H9 (cell line): ENCODE results near the gene SMR3A. TPM values are rescaled to one million over a fixed set of nuclear protein-coding genes. Genes with fewer than 3 reads are reported as not detected.

Experiments used
- DNase-seq: peaks from one replicate; pipeline ENCODE4 v3.0.0-alpha.2; 2017
- H2AFZ ChIP-seq: one replicate; pipeline ENCODE4 v1.6.1; 2013; ENCODE audit warnings: mild to moderate bottlenecking, low read length, control low read depth, moderate library complexity
- H2AK5ac ChIP-seq: 2 replicates; pipeline ENCODE4 v1.6.1; 2013; ENCODE audit warnings: low read length, control low read depth, mixed read lengths; ENCODE audit not compliant: insufficient read length
- H2BK120ac ChIP-seq: one replicate; pipeline ENCODE4 v1.6.1; 2013; ENCODE audit warnings: low read depth, mild to moderate bottlenecking, low read length, control low read depth, inconsistent platforms; ENCODE audit not compliant: poor library complexity, severe bottlenecking
- H2BK12ac ChIP-seq: 2 replicates; pipeline ENCODE4 v1.6.1; 2013; ENCODE audit warnings: low read length, control low read depth, mixed read lengths, low read depth; ENCODE audit not compliant: insufficient read length
- H2BK15ac ChIP-seq: 2 replicates; pipeline ENCODE4 v1.6.1; 2013; ENCODE audit warnings: low read depth, low read length, control low read depth
- H2BK20ac ChIP-seq: one replicate; pipeline ENCODE4 v1.6.1; 2013; ENCODE audit warnings: low read depth, mild to moderate bottlenecking, low read length, control low read depth, inconsistent platforms; ENCODE audit not compliant: poor library complexity, severe bottlenecking
- H2BK5ac ChIP-seq: 2 replicates; pipeline ENCODE4 v1.6.1; 2013; ENCODE audit warnings: low read length, control low read depth, mixed read lengths; ENCODE audit not compliant: insufficient read length
- H3K14ac ChIP-seq: 2 replicates; pipeline ENCODE4 v1.6.1; 2013; ENCODE audit warnings: low read length, control low read depth; ENCODE audit not compliant: insufficient read depth
- H3K18ac ChIP-seq: 2 replicates; pipeline ENCODE4 v1.6.1; 2013; ENCODE audit warnings: low read depth, mild to moderate bottlenecking, mixed read lengths, low read length, control low read depth; ENCODE audit not compliant: insufficient read length
- H3K23ac ChIP-seq: 2 replicates; pipeline ENCODE4 v1.6.1; 2013; ENCODE audit warnings: low read length, control low read depth, mixed read lengths, low read depth; ENCODE audit not compliant: insufficient read length
- H3K23me2 ChIP-seq: 2 replicates; pipeline ENCODE4 v1.6.1; 2013; ENCODE audit warnings: low read depth, mild to moderate bottlenecking, mixed read lengths, low read length, control low read depth; ENCODE audit not compliant: insufficient read length, poor library complexity, severe bottlenecking
- H3K27ac ChIP-seq: 2 replicates; pipeline ENCODE4 v1.5.1; 2013; ENCODE audit warnings: low read length, control low read depth, mixed read lengths, low read depth; ENCODE audit not compliant: insufficient read length
- H3K27me3 ChIP-seq: 2 replicates; pipeline ENCODE4 v1.6.1; 2013; ENCODE audit warnings: low read length, control low read depth, inconsistent platforms; ENCODE audit not compliant: insufficient read depth
- H3K4ac ChIP-seq: 2 replicates; pipeline ENCODE4 v1.6.1; 2013; ENCODE audit warnings: low read depth, mild to moderate bottlenecking, control low read depth, inconsistent platforms, low read length, moderate library complexity
- H3K4me1 ChIP-seq: 2 replicates; pipeline ENCODE4 v1.6.1; 2013; ENCODE audit warnings: low read length, control low read depth, inconsistent platforms; ENCODE audit not compliant: insufficient read depth
- H3K4me2 ChIP-seq: 2 replicates; pipeline ENCODE4 v1.6.1; 2013; ENCODE audit warnings: low read length, control low read depth, mixed read lengths; ENCODE audit not compliant: insufficient read length, insufficient read depth
- H3K56ac ChIP-seq: 2 replicates; pipeline ENCODE4 v1.6.1; 2013; ENCODE audit warnings: low read depth, mild to moderate bottlenecking, mixed read lengths, low read length, control low read depth; ENCODE audit not compliant: insufficient read length
- H3K79me1 ChIP-seq: 2 replicates; pipeline ENCODE4 v1.6.1; 2013; ENCODE audit warnings: low read depth, mild to moderate bottlenecking, moderate library complexity, low read length, control low read depth, inconsistent platforms; ENCODE audit not compliant: insufficient read depth, poor library complexity, severe bottlenecking
- H3K79me2 ChIP-seq: 2 replicates; pipeline ENCODE4 v1.6.1; 2013; ENCODE audit warnings: low read length, control low read depth, inconsistent platforms; ENCODE audit not compliant: insufficient read depth
- H3K9ac ChIP-seq: 2 replicates; pipeline ENCODE4 v1.6.1; 2013; ENCODE audit warnings: low read length, control low read depth, mixed read lengths; ENCODE audit not compliant: insufficient read length; ENCODE audit errors: extremely low read depth
- H3K9me3 ChIP-seq: one replicate; pipeline ENCODE4 v1.6.1; 2013; ENCODE audit warnings: low read depth, low read length, inconsistent platforms; ENCODE audit not compliant: control insufficient read depth
- H3T11ph ChIP-seq: one replicate; pipeline ENCODE4 v1.6.1; 2013; ENCODE audit warnings: mild to moderate bottlenecking, low read length, control low read depth, inconsistent platforms
- H4K20me1 ChIP-seq: one replicate; pipeline ENCODE4 v1.6.1; 2013; ENCODE audit not compliant: control insufficient read depth, insufficient read length, insufficient read depth
- H4K5ac ChIP-seq: 2 replicates; pipeline ENCODE4 v1.6.1; 2013; ENCODE audit warnings: low read depth, mild to moderate bottlenecking, mixed read lengths, low read length, control low read depth; ENCODE audit not compliant: insufficient read length
- H4K8ac ChIP-seq: replicated peaks from 2 replicates; pipeline ENCODE4 v1.6.1; 2013; ENCODE audit warnings: low read length, control low read depth, mixed read lengths, low read depth; ENCODE audit not compliant: insufficient read length
- H4K91ac ChIP-seq: 2 replicates; pipeline ENCODE4 v1.6.1; 2013; ENCODE audit warnings: low read depth, mild to moderate bottlenecking, moderate library complexity, mixed read lengths, low read length, control low read depth; ENCODE audit not compliant: insufficient read length
- H3K27ac Mint-ChIP-seq, 3 experiments: 2 replicates in 2 of 3; 3 replicates in 1 of 3; pipeline ENCODE4 v1.8.0; 2020 to 2021; ENCODE audit warnings: mixed read lengths in 3 of 3, mild to moderate bottlenecking in 1 of 3, moderate library complexity in 1 of 3
- H3K27me3 Mint-ChIP-seq: 2 replicates; pipeline ENCODE4 v1.8.0; 2021; ENCODE audit warnings: low read depth, mild to moderate bottlenecking, moderate library complexity, mixed read lengths
- H3K36me3 Mint-ChIP-seq, 3 experiments: 2 replicates in 2 of 3; 3 replicates in 1 of 3; pipeline ENCODE4 v1.8.0; 2020 to 2021; ENCODE audit warnings: low read depth in 3 of 3, mixed read lengths in 3 of 3; ENCODE audit not compliant: insufficient read depth in 1 of 3
- H3K4me1 Mint-ChIP-seq, 2 experiments: 2 replicates each; pipeline ENCODE4 v1.8.0; 2020; ENCODE audit warnings: mixed read lengths in 2 of 2
- H3K4me3 Mint-ChIP-seq, 2 experiments: 2 replicates in 1 of 2; 3 replicates in 1 of 2; pipeline ENCODE4 v1.8.0; 2020 to 2021; ENCODE audit warnings: mild to moderate bottlenecking in 2 of 2, mixed read lengths in 2 of 2, moderate library complexity in 1 of 2
- H3K9me3 Mint-ChIP-seq, 2 experiments: 2 replicates in 1 of 2; 3 replicates in 1 of 2; pipeline ENCODE4 v1.8.0; 2020; ENCODE audit warnings: mild to moderate bottlenecking in 2 of 2, mixed read lengths in 2 of 2, moderate library complexity in 1 of 2
- CTCF ChIP-seq: fragments of 200-600 bp; sonication (generic); conservative IDR thresholded peaks from 3 replicates; pipeline ENCODE4 v1.8.0; 2021; ENCODE audit warnings: antibody characterized with exemption, mild to moderate bottlenecking
- WGBS: extraction: QIAGEN DNeasy Blood & Tissue Kit; methylation state at CpG from one replicate; pipeline ENCODE4 v1.1.7; 2013; ENCODE audit warnings: missing lambda C conversion rate, low lambda C conversion rate, mixed read lengths; ENCODE audit not compliant: insufficient read length; ENCODE audit errors: extremely low coverage; 5-methylcytosine and 5-hydroxymethylcytosine counted together
- total RNA-seq: library from RNA; stranded (reverse); gene quantifications from 2 replicates; pipeline ENCODE4 v1.2.1, GENCODE V29; 2021

SMR3A gene
- total RNA-seq, 1 experiment from 2014 or later = not detected

GRCh38 chr4:70334681-70335080 lies 25.9 kb upstream of the SMR3A start, which contains the start of gene CABS1:
TSS of gene CABS1 (plus strand) at chr4:70334981. CDS start at chr4:70335040, 59 bp downstream.
- H3K27me3 Mint-ChIP-seq = no peaks in the 10 kb centered on the region
- Histone ChIP-seq H2BK120ac (no peak within 1 kb of the TSS), H3K27me3 (no peaks in the 10 kb centered on the region), H3K4me2 (no peak within 1 kb of the TSS), H3K79me1 (no peaks in the 10 kb centered on the region), H3K23me2 (no peaks in the 10 kb centered on the region), H2AK5ac (no peak within 1 kb of the TSS), H4K20me1 (no peaks in the 10 kb centered on the region), H3K4me1 (no peaks in the 10 kb centered on the region), H3K56ac (no peak within 1 kb of the TSS), H2BK5ac (no peak within 1 kb of the TSS), H3K18ac (no peak within 1 kb of the TSS), H4K5ac (no peak within 1 kb of the TSS), H2BK15ac (no peak within 1 kb of the TSS), H3K27ac (no peak within 1 kb of the TSS), H3K79me2 (no peaks in the 10 kb centered on the region), H2BK12ac (no peak within 1 kb of the TSS), H3T11ph (no peak within 1 kb of the TSS), H2AFZ (no peak within 1 kb of the TSS), H2BK20ac (no peak within 1 kb of the TSS), H3K23ac (no peak within 1 kb of the TSS), H3K14ac (no peak within 1 kb of the TSS), H3K4ac (no peak within 1 kb of the TSS), H3K9ac (no peak within 1 kb of the TSS), H4K91ac (no peak within 1 kb of the TSS), H4K8ac (no peak within 1 kb of the TSS), H3K9me3 (no peaks in the 10 kb centered on the region)
- peak within 1 kb of the TSS in 1 of 3 experiments; percentile 68; a peak in 1 of 7 replicates for H3K27ac Mint-ChIP-seq
- no peak for TF ChIP-seq CTCF
- WGBS = no CpG with 5 or more reads among the region's 3 CpGs
- H3K4me3 Mint-ChIP-seq = no peak within 1 kb of the TSS
- H3K36me3 Mint-ChIP-seq = no peaks in the 10 kb centered on the region
- H3K9me3 Mint-ChIP-seq = no peaks in the 10 kb centered on the region
- H3K4me1 Mint-ChIP-seq = no peaks in the 10 kb centered on the region
- no peak for DNase-seq
